MG63 (cell line): ENCODE measurements around the gene LDHA. TPM values are rescaled to one million over a fixed set of nuclear protein-coding genes. Genes with fewer than 3 reads are reported as not detected.

ENCODE experiments used
- DNase-seq: peaks from one replicate; pipeline ENCODE4 v3.0.0-alpha.2; 2020
- H3K27me3 ChIP-seq: fragments of 250-450 bp; sonication (Bioruptor Pico); 2 replicates; pipeline ENCODE4 v1.5.1; 2020; ENCODE audit warnings: mild to moderate bottlenecking, moderate library complexity
- H3K36me3 ChIP-seq: fragments of 250-450 bp; sonication (Bioruptor Pico); 2 replicates; pipeline ENCODE4 v1.5.1; 2020; ENCODE audit warnings: mild to moderate bottlenecking, moderate library complexity
- H3K4me3 ChIP-seq: fragments of 250-450 bp; sonication (Bioruptor Pico); 2 replicates; pipeline ENCODE4 v1.5.1; 2020; ENCODE audit warnings: mild to moderate bottlenecking, moderate library complexity
- H3K9me3 ChIP-seq: fragments of 250-450 bp; sonication (Bioruptor Pico); 2 replicates; pipeline ENCODE4 v1.5.1; 2020; ENCODE audit warnings: mild to moderate bottlenecking, moderate library complexity
- total RNA-seq: library from RNA; depleted of rRNA; stranded (reverse); fragments of >200 nt; shearing (Covaris generic); gene quantifications from 2 replicates; pipeline ENCODE4 v1.2.3, GENCODE V29; 2014; ENCODE audit warnings: low replicate concordance; rRNA removed

The LDHA gene
- total RNA-seq, 1 experiment from 2014 or later, result 319 TPM

- no peaks in the 10 kb centered on the region for H3K36me3 ChIP-seq
- H3K4me3 ChIP-seq, result no peak overlapping the region
- no peaks in the 10 kb centered on the region for H3K9me3 ChIP-seq
- H3K27me3 ChIP-seq, result no peaks in the 10 kb centered on the region
- no peak for DNase-seq
Measured at GRCh38 chr11:18438691-18439090, 44.3 kb downstream of the LDHA start.

- DNase-seq, result no peak
- Histone ChIP-seq H3K27me3 (no peaks in the 10 kb centered on the region), H3K9me3 (no peaks in the 10 kb centered on the region), H3K4me3 (no peak overlapping the region), H3K36me3 (no peaks in the 10 kb centered on the region)
Measured at GRCh38 chr11:18449251-18449650, 54.9 kb downstream of the LDHA start.

- no peaks in the 10 kb centered on the region for H3K36me3 ChIP-seq
- no peaks in the 10 kb centered on the region for H3K27me3 ChIP-seq
- no peak overlapping the region for H3K4me3 ChIP-seq
- DNase-seq, result no peak
- H3K9me3 ChIP-seq, result no peaks in the 10 kb centered on the region
Measured at GRCh38 chr11:18452927-18453326, 58.6 kb downstream of the LDHA start.

- H3K9me3 ChIP-seq, result no peaks in the 10 kb centered on the region
- H3K27me3 ChIP-seq, result no peaks in the 10 kb centered on the region
- no peaks in the 10 kb centered on the region for H3K36me3 ChIP-seq
- no peak within 1 kb of the TSS for H3K4me3 ChIP-seq
- no peak for DNase-seq
Measured at GRCh38 chr11:18455686-18456372, 61.5 kb downstream of the LDHA start, which contains the start of gene LDHAL6A. Gene LDHAL6A, plus strand, starts transcription at chr11:18455856. Its CDS starts 825 bp downstream, at chr11:18456681.

GRCh38 chr11:18457450-18457849 lies 63.1 kb downstream of the LDHA start:
- Histone ChIP-seq H3K36me3 (no peaks in the 10 kb centered on the region), H3K4me3 (no peak overlapping the region), H3K27me3 (no peaks in the 10 kb centered on the region), H3K9me3 (no peaks in the 10 kb centered on the region)
- peak; percentile 8 for DNase-seq

Other genes with a start within 250 kb of the LDHA start
- gene MRGPRX4, start 221.7 kb upstream of the LDHA start, total RNA-seq, result not detected in 2 replicates
- gene SAA4, start 157.8 kb upstream of the LDHA start, total RNA-seq, result not detected in 2 replicates
- 0.43 and 0.84 TPM in 2 replicates for gene SAA2, start 145.9 kb upstream of the LDHA start, total RNA-seq
- not detected in 2 replicates for gene SAA1, start 128.3 kb upstream of the LDHA start, total RNA-seq
- 13.2 and 41.2 TPM in 2 replicates for gene HPS5, start 72.4 kb upstream of the LDHA start, total RNA-seq
- 46.7 and 60.7 TPM in 2 replicates for gene GTF2H1, start 72.0 kb upstream of the LDHA start, total RNA-seq
- gene LDHC, start 17.8 kb downstream of the LDHA start, total RNA-seq, result 1.2 TPM in 1 of 2 replicates, not detected in the other
- not detected in 2 replicates for gene LDHAL6A, start 61.3 kb downstream of the LDHA start, total RNA-seq
- gene TSG101, start 132.4 kb downstream of the LDHA start, total RNA-seq, result 64.0 and 198 TPM in 2 replicates
- gene UEVLD, start 194.2 kb downstream of the LDHA start, total RNA-seq, result 8.2 and 16.5 TPM in 2 replicates
- not detected in 2 replicates for gene MISFA, start 205.2 kb downstream of the LDHA start, total RNA-seq
- gene SPTY2D1, start 239.8 kb downstream of the LDHA start, total RNA-seq, result 11.4 and 15.3 TPM in 2 replicates